HepG2 (cell line): Measurements from ENCODE around the gene C9orf78. TPM values are rescaled to one million over a fixed set of nuclear protein-coding genes. Genes with fewer than 3 reads are reported as not detected.

ENCODE experiments used
- ATAC-seq: fragments of 200-7000 bp; cut with Tn5 transposase; 3 replicates; pipeline ENCODE4 v1.9.1; 2020; ENCODE audit warnings: mild to moderate bottlenecking, moderate library complexity
- BruUV-seq: library from RNA; stranded (reverse); fragments of 400-500 nt; replicated peaks from 2 replicates; lab custom pipeline; 2021; lab: Mats Ljungman, UMichigan
- CTCF ChIA-PET: fragments of 300-600 bp; formaldehyde crosslinking; extraction: SDS; loops from one replicate; lab custom pipeline; 2021; ENCODE audit warnings: low total read pairs, inconsistent platforms, low intra/inter-chr PET ratio; lab: Yijun Ruan, JAX
- POLR2A ChIA-PET: fragments of 350-600 bp; sonication (Branson Sonifier 250); formaldehyde crosslinking; loops from one replicate; lab custom pipeline; 2020; ENCODE audit warnings: antibody characterized with exemption, inconsistent platforms; lab: Yijun Ruan, JAX
- DNase-seq: peaks from one replicate; pipeline ENCODE4 v3.0.0-alpha.2; 2015; ENCODE audit warnings: low spot score
- FAIRE-seq: peaks from 3 replicates; lab custom pipeline; 2011; peaks lifted over from hg19 to GRCh38; lab: Jason Lieb, UNC
- H2AFZ ChIP-seq: one replicate; pipeline ENCODE4 v1.6.1; 2011; ENCODE audit warnings: low read length, inconsistent platforms
- H3K27ac ChIP-seq: fragments of 300-600 bp; 3 replicates; pipeline ENCODE4 v1.8.0; 2011; ENCODE audit warnings: mixed run types, mild to moderate bottlenecking, mixed read lengths, low read length, inconsistent platforms; ENCODE audit not compliant: insufficient read depth; ENCODE audit errors: extremely low read length
- H3K27me3 ChIP-seq, 2 experiments: fragments of 200-600 bp in 1 of 2; 2 replicates in 1 of 2; 3 replicates in 1 of 2; pipeline versions ENCODE4 v1.6.0 to v1.8.0; 2011; ENCODE audit warnings: low read length in 2 of 2, mild to moderate bottlenecking in 2 of 2, moderate library complexity in 2 of 2, inconsistent platforms in 1 of 2; ENCODE audit not compliant: insufficient read depth in 2 of 2, control insufficient read depth in 1 of 2
- H3K36me3 ChIP-seq, 2 experiments: fragments of 200-600 bp in 1 of 2; replicated peaks in 1 of 2; 2 replicates in 1 of 2; 3 replicates in 1 of 2; pipeline versions ENCODE4 v1.5.1 to v1.8.0; 2011; ENCODE audit warnings: low read length in 2 of 2, inconsistent platforms in 1 of 2; ENCODE audit not compliant: insufficient read depth in 2 of 2, control insufficient read depth in 1 of 2
- H3K4me1 ChIP-seq: 2 replicates; pipeline ENCODE4 v1.5.1; 2012; ENCODE audit warnings: low read length, inconsistent platforms; ENCODE audit not compliant: insufficient read depth
- H3K4me2 ChIP-seq: 2 replicates; pipeline ENCODE4 v1.6.0; 2011; ENCODE audit warnings: low read depth, low read length, inconsistent platforms
- H3K4me3 ChIP-seq, 3 experiments: fragments of 200-600 bp in 1 of 3; sonication (generic), shearing (Covaris generic) in 1 of 3; replicated peaks in 1 of 3; 2 replicates each; pipeline ENCODE4 v1.5.1; 2011 to 2016; ENCODE audit warnings: low read length in 3 of 3, inconsistent platforms in 2 of 3, low read depth in 2 of 3, mild to moderate bottlenecking in 2 of 3, control low read depth in 1 of 3, mixed read lengths in 1 of 3; ENCODE audit not compliant: insufficient read depth in 1 of 3
- H3K79me2 ChIP-seq: one replicate; pipeline ENCODE4 v1.6.1; 2011; ENCODE audit warnings: low read length, inconsistent platforms; ENCODE audit not compliant: insufficient read depth
- H3K9ac ChIP-seq: 2 replicates; pipeline ENCODE4 v1.6.0; 2011; ENCODE audit warnings: mild to moderate bottlenecking, low read depth, low read length, inconsistent platforms; ENCODE audit not compliant: insufficient read depth
- H3K9me3 ChIP-seq: 2 replicates; pipeline ENCODE4 v1.5.1; 2012; ENCODE audit warnings: mild to moderate bottlenecking, low read length
- H4K20me1 ChIP-seq: 2 replicates; pipeline ENCODE4 v1.6.0; 2011; ENCODE audit warnings: inconsistent platforms, mild to moderate bottlenecking, low read length, moderate library complexity; ENCODE audit not compliant: insufficient read depth
- AHR ChIP-seq: IDR thresholded peaks from 2 replicates; pipeline ENCODE4 v1.6.1; 2018; ENCODE audit warnings: missing genetic modification reagents, missing compliant biosample characterization
- DNMT3B ChIP-seq: conservative IDR thresholded peaks from 2 replicates; pipeline ENCODE4 v1.6.1; 2016; ENCODE audit warnings: missing biosample characterization, control low read depth
- DRAP1 ChIP-seq: IDR thresholded peaks from 2 replicates; pipeline ENCODE4 v1.6.1; 2016; ENCODE audit warnings: missing genetic modification reagents, missing compliant biosample characterization
- MAF1 ChIP-seq: sonication (generic); formaldehyde crosslinking; IDR thresholded peaks from 2 replicates; pipeline ENCODE4 v1.5.0; 2020; ENCODE audit warnings: missing genetic modification reagents, borderline replicate concordance
- MYPOP ChIP-seq: sonication (generic); formaldehyde crosslinking; IDR thresholded peaks from 2 replicates; pipeline ENCODE4 v1.8.1; 2023; ENCODE audit warnings: mild to moderate bottlenecking, moderate library complexity, missing genetic modification reagents
- SIN3A ChIP-seq: IDR thresholded peaks from 2 replicates; pipeline ENCODE4 v1.6.1; 2011; ENCODE audit warnings: low read depth, mild to moderate bottlenecking, control low read depth, low read length, borderline replicate concordance
- SMARCE1 ChIP-seq: fragments of 450-650 bp; IDR thresholded peaks from 2 replicates; pipeline ENCODE4 v1.6.1; 2017; ENCODE audit warnings: borderline replicate concordance
- ZNF768 ChIP-seq: sonication (generic); formaldehyde crosslinking; IDR thresholded peaks from 2 replicates; pipeline ENCODE4 v1.4.0; 2020; ENCODE audit warnings: missing genetic modification reagents
- WGBS: methylation state at CpG from one replicate; pipeline ENCODE4 v1.1.6; 2017; ENCODE audit warnings: low lambda C conversion rate; 5-methylcytosine and 5-hydroxymethylcytosine counted together
- in situ Hi-C: cut with HindIII; loops from 2 replicates; pipeline ENCODE4 v1.10.0; 2017; ENCODE audit warnings: low pct_unique_long_range_greater_than_20kb; ENCODE audit not compliant: extremely low pct_ligation_motif_present
- intact Hi-C: fragments of 100-400 bp; cut with micrococcal nuclease; formaldehyde crosslinking; loops from one replicate; pipeline ENCODE4 v1.10.0; 2022; ENCODE audit not compliant: unreplicated experiment
- polyA plus RNA-seq, 8 experiments: library from polyadenylated mRNA; depleted of rRNA in 3 of 8; stranded (reverse) in 7 of 8; unstranded in 1 of 8; fragments of >200 nt; fragmentation: Illumina TruSeq in 4 of 8; extraction: Trizol in 4 of 8; gene quantifications; 2 replicates each; pipeline versions ENCODE4 v1.2.1 to v1.2.3, GENCODE V29; 2011 to 2016; ENCODE audit warnings: low read depth in 4 of 8, missing spikeins in 1 of 8, mixed read lengths in 1 of 8; ENCODE audit not compliant: insufficient read depth in 1 of 8
- total RNA-seq, 5 experiments: library from RNA; depleted of rRNA; stranded (reverse); fragments of >200 nt; fragmentation: Illumina TruSeq; extraction: Trizol; gene quantifications; 2 replicates each; pipeline ENCODE4 v1.2.3, GENCODE V29; 2016; ENCODE audit warnings: low read depth in 1 of 5
- TF ChIP-seq, protein P1 (sequence below): sonication (generic); formaldehyde crosslinking; IDR thresholded peaks from 2 replicates; pipeline ENCODE4 v1.8.0; 2023; ENCODE audit warnings: mild to moderate bottlenecking, missing genetic modification reagents

C9orf78 gene
- total and polyA plus RNA-seq, 2 of the 13 experiments (the other 11 are each of a cell fraction or from before 2014, with no cell fraction given), result 18.4 to 35.5 TPM

GRCh38 chr9:129839324-129840023 is 4.4 kb upstream of the C9orf78 start (continued):
- TF ChIP-seq MYPOP (CRISPR knock-in tag), result no peak
- no peak for TF ChIP-seq SIN3A
- no peak for TF ChIP-seq SMARCE1
- TF ChIP-seq DNMT3B (CRISPR knock-in tag), result no peak
- TF ChIP-seq MAF1 (CRISPR knock-in tag), result no peak
- TF ChIP-seq, protein P1, sequence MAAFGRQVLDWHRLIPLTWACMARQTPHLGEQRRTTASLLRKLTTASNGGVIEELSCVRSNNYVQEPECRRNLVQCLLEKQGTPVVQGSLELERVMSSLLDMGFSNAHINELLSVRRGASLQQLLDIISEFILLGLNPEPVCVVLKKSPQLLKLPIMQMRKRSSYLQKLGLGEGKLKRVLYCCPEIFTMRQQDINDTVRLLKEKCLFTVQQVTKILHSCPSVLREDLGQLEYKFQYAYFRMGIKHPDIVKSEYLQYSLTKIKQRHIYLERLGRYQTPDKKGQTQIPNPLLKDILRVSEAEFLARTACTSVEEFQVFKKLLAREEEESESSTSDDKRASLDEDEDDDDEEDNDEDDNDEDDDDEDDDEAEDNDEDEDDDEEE (CRISPR knock-in tag), result no peak
- TF ChIP-seq, all 625 proteins: peak for 0

DNA sequence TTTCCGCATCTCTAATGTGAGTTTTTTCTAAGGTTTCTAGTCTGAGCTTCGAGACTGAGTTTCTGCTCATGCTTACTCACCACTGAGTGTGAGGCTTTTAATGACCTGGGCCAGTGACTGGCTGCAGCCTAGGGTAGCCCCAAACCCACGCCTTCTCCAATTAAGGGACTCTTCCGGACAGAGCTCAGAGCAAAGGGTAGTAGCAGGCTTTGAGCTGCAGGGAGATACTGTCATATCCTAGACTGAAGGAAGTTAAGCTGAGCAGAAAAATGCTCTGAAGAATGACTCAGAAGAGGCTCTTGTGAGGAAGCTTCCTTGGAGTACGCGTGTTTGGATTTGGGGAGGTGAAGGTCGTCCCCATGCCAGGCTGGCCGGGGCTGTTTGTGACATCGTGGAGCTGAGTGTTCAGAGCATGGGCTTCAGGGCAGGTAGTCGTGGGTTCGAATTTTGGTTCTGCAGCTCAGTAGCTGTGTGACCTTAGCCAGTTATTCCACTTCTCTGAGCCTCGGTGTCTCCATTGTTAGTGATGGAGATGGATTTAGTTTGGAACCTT is 3.7 kb upstream of the C9orf78 start:
- H3K36me3 ChIP-seq, result no peaks in the 10 kb centered on the region
- peaks cover 4% of the 10 kb centered on the region for H3K79me2 ChIP-seq
- intact Hi-C loops, result no loop called here
- ChIA-PET CTCF (no interaction called here), POLR2A (no interaction called here)
- FAIRE-seq (no peak), DNase-seq (no peak), ATAC-seq (no peak)
- H3K9ac ChIP-seq, result no peak overlapping the region
- no peaks in the 10 kb centered on the region for H4K20me1 ChIP-seq
- H3K27ac ChIP-seq, result no peak overlapping the region
- 75% methylated on average over 12 of the region's 12 CpGs for WGBS
- H2AFZ ChIP-seq, result no peak overlapping the region
- no peaks in the 10 kb centered on the region; a peak in 1 of 5 replicates for H3K27me3 ChIP-seq
- in situ Hi-C loops, result no loop called here
- no peak overlapping the region for H3K4me3 ChIP-seq
- no peak for TF ChIP-seq AHR
- peak; percentile 74 for TF ChIP-seq ZNF768
- TF ChIP-seq DRAP1 (CRISPR knock-in tag), result no peak
- TF ChIP-seq, all 625 proteins: peak for 1
- Histone ChIP-seq H3K4me1 (peaks cover 13% of the 10 kb centered on the region), H3K9me3 (no peaks in the 10 kb centered on the region), H3K4me2 (no peak overlapping the region)
- BruUV-seq, result no TSS peak
